Tibial artery (tissue), 4 donors: Measurements from ENCODE around the gene ALDH3B1.
A peak's percentile ranks its signal among the peaks of the same experiment; 100 is the strongest.

Source experiments
- DNase-seq, 2 donors: peaks; one replicate each; pipeline ENCODE4 v3.0.0-alpha.2; 2019
- H3K27ac ChIP-seq, 2 donors: fragments of 200-600 bp; sonication (generic) in 1 of 2; 1 replicate in 1 of 2; 2 replicates in 1 of 2; pipeline ENCODE4 v1.5.1; 2018 to 2019; ENCODE audit warnings: mild to moderate bottlenecking in 1 of 2
- H3K27me3 ChIP-seq, 2 donors: fragments of 200-600 bp; sonication (generic) in 1 of 2; one replicate each; pipeline versions ENCODE4 v1.5.1 to v1.6.0; 2016 to 2019
- H3K36me3 ChIP-seq, 3 donors: fragments of 200-600 bp; sonication (generic) in 2 of 3; one replicate each; pipeline ENCODE4 v1.5.1; 2016 to 2019; ENCODE audit warnings: mild to moderate bottlenecking in 2 of 3
- H3K4me1 ChIP-seq, 4 donors: fragments of 200-600 bp; sonication (generic) in 2 of 4; 1 replicate in 3 of 4; 2 replicates in 1 of 4; pipeline ENCODE4 v1.5.1; 2016 to 2019
- H3K4me3 ChIP-seq, 2 donors: fragments of 200-600 bp; sonication (generic) in 1 of 2; 1 replicate in 1 of 2; 2 replicates in 1 of 2; pipeline ENCODE4 v1.5.1; 2018 to 2019; ENCODE audit warnings: mild to moderate bottlenecking in 2 of 2
- H3K9me3 ChIP-seq, 3 donors: fragments of 200-600 bp; sonication (generic) in 1 of 3; one replicate each; pipeline ENCODE4 v1.5.1; 2016 to 2019
- CTCF ChIP-seq, 2 experiments: fragments of 200-600 bp in 1 of 2; fragments of 450-650 bp in 1 of 2; IDR thresholded peaks; one replicate each; pipeline ENCODE4 v1.5.1; 2017 to 2019; ENCODE audit warnings: antibody characterized with exemption in 2 of 2, mild to moderate bottlenecking in 1 of 2, moderate library complexity in 1 of 2
- intact Hi-C: fragments of 100-400 bp; cut with DNase I; formaldehyde crosslinking; loops from one replicate; pipeline ENCODE4 v1.15.0; 2023; ENCODE audit warnings: low total_unique reads

ALDH3B1 gene

GRCh38 chr11:68009391-68010089 lies 587 bp upstream of the ALDH3B1 start:
- TF ChIP-seq CTCF (IDR thresholded peaks at IDR 0.05) = no peak
- Histone ChIP-seq H3K27me3 (no peaks in the 10 kb centered on the region), H3K36me3 (no peaks in the 10 kb centered on the region), H3K4me3 (peak overlapping the region; percentile 49 to 54), H3K4me1 (peaks cover 0 to 67% (median 56%) of the 10 kb centered on the region in 4 donors), H3K9me3 (no peaks in the 10 kb centered on the region), H3K27ac (peak overlapping the region; percentile 93 to 94)
- no peak for DNase-seq
- intact Hi-C loops = loop anchor here (5.0 kb wide), 3 partner anchors 33 to 203 kb away; partner anchors contain the start of genes CHKA and KMT5B

- Histone ChIP-seq H3K27ac (peak overlapping the region; percentile 93 to 94), H3K4me1 (peaks cover 4 to 77% (median 65%) of the 10 kb centered on the region in 4 donors), H3K9me3 (no peaks in the 10 kb centered on the region), H3K36me3 (no peaks in the 10 kb centered on the region), H3K4me3 (peak overlapping the region; percentile 49 to 54), H3K27me3 (no peaks in the 10 kb centered on the region)
- TF ChIP-seq CTCF (IDR thresholded peaks at IDR 0.05) = no peak
- no peak for DNase-seq
- intact Hi-C loops = loop anchor here (5.0 kb wide), 1 partner anchor 111 kb away; the partner anchor contains the start of gene CHKA
Measured at GRCh38 chr11:68011051-68011943, 1.2 kb downstream of the ALDH3B1 start.

GRCh38 chr11:68012044-68012842 lies 2.1 kb downstream of the ALDH3B1 start:
- Histone ChIP-seq H3K27me3 (no peaks in the 10 kb centered on the region), H3K27ac (peak overlapping the region; percentile 93 to 94), H3K4me3 (no peak overlapping the region), H3K4me1 (peaks cover 4 to 87% (median 72%) of the 10 kb centered on the region in 4 donors), H3K9me3 (no peaks in the 10 kb centered on the region), H3K36me3 (no peaks in the 10 kb centered on the region)
- no peak for DNase-seq
- TF ChIP-seq CTCF (IDR thresholded peaks at IDR 0.05) = no peak
- intact Hi-C loops = loop anchor here (5.0 kb wide), 1 partner anchor 110 kb away; the partner anchor contains the start of gene CHKA

GRCh38 chr11:68012843-68013610 lies 2.9 kb downstream of the ALDH3B1 start:
- TF ChIP-seq CTCF (IDR thresholded peaks at IDR 0.05) = no peak
- H3K27me3 ChIP-seq = no peaks in the 10 kb centered on the region
- H3K4me1 ChIP-seq = peaks cover 4 to 92% (median 73%) of the 10 kb centered on the region in 4 donors
- H3K36me3 ChIP-seq = no peaks in the 10 kb centered on the region
- DNase-seq = peak; percentile 54 to 88
- H3K27ac ChIP-seq = peak overlapping the region; percentile 93 to 94
- no peak overlapping the region for H3K4me3 ChIP-seq
- intact Hi-C loops = loop anchor here (5.0 kb wide), 1 partner anchor 109 kb away; the partner anchor contains the start of gene CHKA
- no peaks in the 10 kb centered on the region for H3K9me3 ChIP-seq
